K562 (cell line): ENCODE measurements around the gene NAP1L1. TPM values are rescaled to one million over a fixed set of nuclear protein-coding genes. Genes with fewer than 3 reads are reported as not detected.

Experiments
- ATAC-seq: fragments of 200-7000 bp; cut with Tn5 transposase; 3 replicates; pipeline ENCODE4 v1.9.1; 2020; ENCODE audit warnings: moderate library complexity
- BruUV-seq: library from RNA; stranded (reverse); fragments of 400-500 nt; replicated peaks from 2 replicates; lab custom pipeline; 2021; lab: Mats Ljungman, UMichigan
- CTCF ChIA-PET: fragments of 300-600 bp; formaldehyde crosslinking; extraction: SDS; loops from one replicate; lab custom pipeline; 2021; ENCODE audit warnings: low intra/inter-chr PET ratio; lab: Yijun Ruan, JAX
- POLR2A ChIA-PET: fragments of 300-600, 350-650 bp; sonication (Branson Sonifier 250); formaldehyde crosslinking; extraction: SDS; loops from one replicate; lab custom pipeline; 2021; ENCODE audit warnings: antibody characterized with exemption, inconsistent platforms; lab: Yijun Ruan, JAX
- DNase-seq, 4 experiments: peaks; one replicate each; pipeline versions ENCODE4 v3.0.0 to v3.0.0-alpha.2; 2011 to 2018; ENCODE audit warnings: low spot score in 3 of 4, mixed read lengths in 3 of 4; ENCODE audit errors: extremely low read depth in 1 of 4
- FAIRE-seq: peaks from 2 replicates; lab custom pipeline; 2011; peaks lifted over from hg19 to GRCh38; lab: Jason Lieb, UNC
- H2AFZ ChIP-seq: 2 replicates; pipeline ENCODE4 v1.6.0; 2011; ENCODE audit warnings: low read depth, low read length, control low read depth, inconsistent platforms
- H3K27ac ChIP-seq: fragments of 200-600 bp; 3 replicates; pipeline ENCODE4 v1.8.0; 2011; ENCODE audit warnings: low read depth, mild to moderate bottlenecking, control low read depth, inconsistent platforms, low read length, moderate library complexity, mixed read lengths; ENCODE audit errors: extremely low read depth
- H3K27me3 ChIP-seq, 2 experiments: fragments of 300-600 bp in 1 of 2; 2 replicates in 1 of 2; 3 replicates in 1 of 2; pipeline versions ENCODE4 v1.6.0 to v1.8.0; 2011; ENCODE audit warnings: inconsistent platforms in 2 of 2, low read length in 2 of 2, mild to moderate bottlenecking in 1 of 2, mixed read lengths in 1 of 2, moderate library complexity in 1 of 2; ENCODE audit not compliant: control insufficient read depth in 2 of 2, insufficient read depth in 2 of 2
- H3K36me3 ChIP-seq: fragments of 300-600 bp; 3 replicates; pipeline ENCODE4 v1.8.0; 2011; ENCODE audit warnings: mild to moderate bottlenecking, low read length, inconsistent platforms; ENCODE audit not compliant: control insufficient read depth, insufficient read depth
- H3K4me1 ChIP-seq, 2 experiments: fragments of 200-600 bp in 1 of 2; replicated peaks in 1 of 2; 2 replicates in 1 of 2; 3 replicates in 1 of 2; pipeline versions ENCODE4 v1.5.1 to v1.8.0; 2011; ENCODE audit warnings: inconsistent platforms in 2 of 2, low read length in 2 of 2, mild to moderate bottlenecking in 1 of 2, mixed read lengths in 1 of 2, moderate library complexity in 1 of 2; ENCODE audit not compliant: control insufficient read depth in 2 of 2, insufficient read depth in 2 of 2
- H3K4me2 ChIP-seq: 2 replicates; pipeline ENCODE4 v1.6.1; 2011; ENCODE audit warnings: low read length, control low read depth, inconsistent platforms, mixed read lengths; ENCODE audit not compliant: insufficient read depth
- H3K4me3 ChIP-seq: fragments of 200-600 bp; sonication (generic), shearing (Covaris generic); 2 replicates; pipeline ENCODE4 v1.5.1; 2016; ENCODE audit warnings: control low read depth, inconsistent platforms
- H3K79me2 ChIP-seq: fragments of 200-600 bp; 3 replicates; pipeline ENCODE4 v1.8.0; 2011; ENCODE audit warnings: low read length, inconsistent platforms; ENCODE audit not compliant: control insufficient read depth, insufficient read depth
- H3K9ac ChIP-seq, 2 experiments: 2 replicates each; pipeline versions ENCODE4 v1.6.0 to v1.6.1; 2011; ENCODE audit warnings: low read depth in 2 of 2, low read length in 2 of 2, control low read depth in 1 of 2, inconsistent platforms in 1 of 2, mild to moderate bottlenecking in 1 of 2, mixed read lengths in 1 of 2; ENCODE audit not compliant: insufficient read depth in 1 of 2
- H3K9me1 ChIP-seq: one replicate; pipeline ENCODE4 v1.6.0; 2011; ENCODE audit warnings: inconsistent platforms, mild to moderate bottlenecking, low read length, moderate library complexity; ENCODE audit not compliant: control insufficient read depth, insufficient read depth
- H3K9me3 ChIP-seq: replicated peaks from 2 replicates; pipeline ENCODE4 v1.5.1; 2011; ENCODE audit warnings: low read depth, low read length, inconsistent platforms; ENCODE audit not compliant: control insufficient read depth, insufficient read depth
- H4K20me1 ChIP-seq: replicated peaks from 2 replicates; pipeline ENCODE4 v1.6.1; 2011; ENCODE audit warnings: low read length, inconsistent platforms, mixed read lengths; ENCODE audit not compliant: control insufficient read depth, insufficient read depth
- CCNT2 ChIP-seq: IDR thresholded peaks from 2 replicates; pipeline ENCODE4 v1.6.1; 2011; ENCODE audit warnings: borderline replicate concordance, low read depth, mild to moderate bottlenecking, moderate library complexity, mixed read lengths, low read length; ENCODE audit not compliant: insufficient read length; ENCODE audit errors: extremely low read depth
- CHAMP1 ChIP-seq: fragments of 450-650 bp; IDR thresholded peaks from 2 replicates; pipeline ENCODE4 v1.6.1; 2016; ENCODE audit warnings: mild to moderate bottlenecking
- CTCF ChIP-seq, 3 experiments: IDR thresholded peaks in 2 of 3; conservative IDR thresholded peaks in 1 of 3; 2 replicates each; pipeline ENCODE4 v1.5.1; 2011 to 2012; ENCODE audit warnings: low read length in 3 of 3, mild to moderate bottlenecking in 3 of 3, control low read depth in 2 of 3, improper control_type of control experiment in 1 of 3, inconsistent platforms in 1 of 3, low read depth in 1 of 3, mixed read lengths in 1 of 3, moderate library complexity in 1 of 3; ENCODE audit not compliant: insufficient read depth in 2 of 3
- ETV6 ChIP-seq, 3 experiments: fragments of 150-350 bp in 1 of 3; sonication (generic) in 1 of 3; formaldehyde crosslinking in 1 of 3; IDR thresholded peaks; 2 replicates each; pipeline versions ENCODE4 v1.6.1 to v1.8.0; 2014 to 2022; ENCODE audit warnings: borderline replicate concordance in 2 of 3, low read depth in 2 of 3, antibody characterized with exemption in 1 of 3, low read length in 1 of 3, mild to moderate bottlenecking in 1 of 3, missing genetic modification reagents in 1 of 3
- IFI16 ChIP-seq: fragments of 250-450 bp; sonication (Bioruptor Pico); IDR thresholded peaks from 2 replicates; pipeline ENCODE4 v2.1.2; 2022; ENCODE audit warnings: mild to moderate bottlenecking, inconsistent platforms
- POLR2A ChIP-seq: fragments of 450-650 bp; conservative IDR thresholded peaks from 2 replicates; pipeline ENCODE4 v1.6.1; 2016
- RBM22 ChIP-seq: fragments of 200-400 bp; formaldehyde crosslinking; IDR thresholded peaks from 2 replicates; pipeline ENCODE4 v1.6.1; 2018; ENCODE audit warnings: low read length, low read depth; ENCODE audit not compliant: poor library complexity, severe bottlenecking
- XRCC4 ChIP-seq: IDR thresholded peaks from one replicate; pipeline ENCODE4 v1.6.1; 2011; ENCODE audit not compliant: insufficient read depth, insufficient read length; ENCODE audit errors: extremely low read depth
- ZBTB33 ChIP-seq: sonication (generic); formaldehyde crosslinking; IDR thresholded peaks from 2 replicates; pipeline ENCODE4 v1.8.1; 2023; ENCODE audit warnings: mild to moderate bottlenecking, missing genetic modification reagents
- ZFP1 ChIP-seq: fragments of 450-650 bp; formaldehyde crosslinking; IDR thresholded peaks from 2 replicates; pipeline ENCODE4 v1.4.0; 2020; ENCODE audit warnings: mild to moderate bottlenecking, mixed read lengths
- ZNF740 ChIP-seq, 3 experiments: fragments of 200-800 bp in 1 of 3; sonication (Bioruptor generic) in 1 of 3; sonication (generic) in 1 of 3; formaldehyde crosslinking in 1 of 3; IDR thresholded peaks; 2 replicates each; pipeline versions ENCODE4 v1.6.1 to v1.8.0; 2016 to 2022; ENCODE audit warnings: mild to moderate bottlenecking in 2 of 3, missing compliant biosample characterization in 2 of 3, missing genetic modification characterization in 2 of 3, missing genetic modification reagents in 1 of 3
- WGBS: fragments of 100-300 bp; shearing (Covaris generic); methylation state at CpG from one replicate; pipeline ENCODE4 v1.1.6; 2016; ENCODE audit warnings: low coverage, mixed read lengths; ENCODE audit not compliant: insufficient coverage; ENCODE audit errors: missing lambda C conversion rate; 5-methylcytosine and 5-hydroxymethylcytosine counted together
- in situ Hi-C: fragments of 300-500 bp; cut with MboI; formaldehyde crosslinking; loops from 4 replicates; pipeline ENCODE4 v1.15.0; 2018; ENCODE audit warnings: inconsistent platforms, mixed read lengths
- intact Hi-C: fragments of 100-400 bp; cut with micrococcal nuclease; formaldehyde crosslinking; loops from 2 replicates; pipeline ENCODE4 v1.14.2; 2022
- polyA plus RNA-seq, 8 experiments: library from polyadenylated mRNA; depleted of rRNA in 4 of 8; stranded (reverse) in 5 of 8; unstranded in 3 of 8; fragments of >200 nt; fragmentation: Nextera tagmentation in 2 of 8; fragmentation: Illumina TruSeq in 1 of 8; extraction: Ambion mirVana in 2 of 8; extraction: Trizol in 1 of 8; gene quantifications; 2 replicates each; pipeline versions ENCODE4 v1.2.1 to v1.2.3, GENCODE V29; 2011 to 2014; ENCODE audit warnings: inconsistent platforms in 1 of 8, missing spikeins in 1 of 8
- total RNA-seq, 7 experiments: library from RNA; depleted of rRNA in 6 of 7; stranded (reverse); fragments of >200 nt in 6 of 7; fragmentation: Illumina TruSeq in 2 of 7; extraction: Trizol in 2 of 7; gene quantifications; 2 replicates each; pipeline versions ENCODE4 v1.2.1 to v1.2.3, GENCODE V29; 2011 to 2021; ENCODE audit warnings: low replicate concordance in 1 of 7

The NAP1L1 gene
- total and polyA plus RNA-seq, 9 of the 15 experiments (the other 6 are each of a cell fraction or from before 2014, with no cell fraction given), result 287 to 747 (median 450) TPM

- no peak for TF ChIP-seq RBM22
Measured at GRCh38 chr12:76055393-76055792, 29.1 kb downstream of the NAP1L1 start (continued).

- FAIRE-seq (no peak), ATAC-seq (no peak), DNase-seq (no peak)
- CTCF ChIA-PET, result no interaction called here
- no peaks in the 10 kb centered on the region for H3K9me3 ChIP-seq
- 0 out of 3 replicates have a peak, but pooled peaks cover 4% of the 10 kb centered on the region for H3K79me2 ChIP-seq
- no peak overlapping the region for H3K4me3 ChIP-seq
- no peak overlapping the region for H3K27ac ChIP-seq
- BruUV-seq, result no TSS peak
- no peaks in the 10 kb centered on the region for H3K9me1 ChIP-seq
- H3K4me2 ChIP-seq, result no peak overlapping the region
- peaks cover 94% of the 10 kb centered on the region for H3K36me3 ChIP-seq
- 94% methylated on average over 4 of the region's 4 CpGs for WGBS
- H4K20me1 ChIP-seq, result no peaks in the 10 kb centered on the region
- no peak overlapping the region for H2AFZ ChIP-seq
- H3K9ac ChIP-seq, result no peak overlapping the region
- in situ Hi-C loops, result loop anchor here (25.0 kb wide), 1 partner anchor 712 kb away; the partner anchor contains the start of genes CAPS2 and GLIPR1L1
- intact Hi-C loops, result no loop called here
- POLR2A ChIA-PET, result interaction anchor here (0.7 kb wide), 1 partner anchor 9 kb away, joined by 4 read pairs; no protein-coding TSS in a partner anchor
- no peaks in the 10 kb centered on the region for H3K27me3 ChIP-seq
- no peaks in the 10 kb centered on the region for H3K4me1 ChIP-seq
- no peak for TF ChIP-seq IFI16 (CRISPR knock-in tag)
- TF ChIP-seq ZFP1 (CRISPR knock-in tag), result no peak
- no peak for TF ChIP-seq CHAMP1
- no peak for TF ChIP-seq ETV6 (IDR thresholded peaks at IDR 0.05; ENCODE audit: borderline replicate concordance in 1 of 2, low read depth in 2 of 2, low read length in 1 of 2)
- TF ChIP-seq ETV6 (CRISPR knock-in tag; IDR thresholded peaks at IDR 0.05; ENCODE audit: borderline replicate concordance), result no peak
- TF ChIP-seq CCNT2, result no peak
- TF ChIP-seq ZBTB33 (CRISPR knock-in tag), result no peak
- TF ChIP-seq POLR2A, result no peak
- no peak for TF ChIP-seq CTCF (IDR thresholded peaks at IDR 0.05 in 2 of 3, conservative IDR thresholded peaks at IDR 0.05 in 1 of 3; ENCODE audit: insufficient read depth in 2 of 3, low read depth in 1 of 3, low read length in 3 of 3)
- TF ChIP-seq ZNF740 (CRISPR knock-in tag; IDR thresholded peaks at IDR 0.05), result no peak
- no peak for TF ChIP-seq ZNF740 (tag; IDR thresholded peaks at IDR 0.05)
- no peak for TF ChIP-seq XRCC4
Measured at GRCh38 chr12:76049575-76050251, 34.8 kb downstream of the NAP1L1 start.
